HG03342 (cell line): ENCODE results near the gene DELE1.
A peak's percentile ranks its signal among the peaks of the same experiment; 100 is the strongest.

ENCODE experiments used
- ATAC-seq: cut with Tn5 transposase; IDR thresholded peaks from one replicate; pipeline ENCODE4 v1.9.1; 2021; ENCODE audit warnings: mild to moderate bottlenecking, moderate library complexity; ENCODE audit not compliant: unreplicated experiment

The DELE1 gene, protein sequence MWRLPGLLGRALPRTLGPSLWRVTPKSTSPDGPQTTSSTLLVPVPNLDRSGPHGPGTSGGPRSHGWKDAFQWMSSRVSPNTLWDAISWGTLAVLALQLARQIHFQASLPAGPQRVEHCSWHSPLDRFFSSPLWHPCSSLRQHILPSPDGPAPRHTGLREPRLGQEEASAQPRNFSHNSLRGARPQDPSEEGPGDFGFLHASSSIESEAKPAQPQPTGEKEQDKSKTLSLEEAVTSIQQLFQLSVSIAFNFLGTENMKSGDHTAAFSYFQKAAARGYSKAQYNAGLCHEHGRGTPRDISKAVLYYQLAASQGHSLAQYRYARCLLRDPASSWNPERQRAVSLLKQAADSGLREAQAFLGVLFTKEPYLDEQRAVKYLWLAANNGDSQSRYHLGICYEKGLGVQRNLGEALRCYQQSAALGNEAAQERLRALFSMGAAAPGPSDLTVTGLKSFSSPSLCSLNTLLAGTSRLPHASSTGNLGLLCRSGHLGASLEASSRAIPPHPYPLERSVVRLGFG

DNA sequence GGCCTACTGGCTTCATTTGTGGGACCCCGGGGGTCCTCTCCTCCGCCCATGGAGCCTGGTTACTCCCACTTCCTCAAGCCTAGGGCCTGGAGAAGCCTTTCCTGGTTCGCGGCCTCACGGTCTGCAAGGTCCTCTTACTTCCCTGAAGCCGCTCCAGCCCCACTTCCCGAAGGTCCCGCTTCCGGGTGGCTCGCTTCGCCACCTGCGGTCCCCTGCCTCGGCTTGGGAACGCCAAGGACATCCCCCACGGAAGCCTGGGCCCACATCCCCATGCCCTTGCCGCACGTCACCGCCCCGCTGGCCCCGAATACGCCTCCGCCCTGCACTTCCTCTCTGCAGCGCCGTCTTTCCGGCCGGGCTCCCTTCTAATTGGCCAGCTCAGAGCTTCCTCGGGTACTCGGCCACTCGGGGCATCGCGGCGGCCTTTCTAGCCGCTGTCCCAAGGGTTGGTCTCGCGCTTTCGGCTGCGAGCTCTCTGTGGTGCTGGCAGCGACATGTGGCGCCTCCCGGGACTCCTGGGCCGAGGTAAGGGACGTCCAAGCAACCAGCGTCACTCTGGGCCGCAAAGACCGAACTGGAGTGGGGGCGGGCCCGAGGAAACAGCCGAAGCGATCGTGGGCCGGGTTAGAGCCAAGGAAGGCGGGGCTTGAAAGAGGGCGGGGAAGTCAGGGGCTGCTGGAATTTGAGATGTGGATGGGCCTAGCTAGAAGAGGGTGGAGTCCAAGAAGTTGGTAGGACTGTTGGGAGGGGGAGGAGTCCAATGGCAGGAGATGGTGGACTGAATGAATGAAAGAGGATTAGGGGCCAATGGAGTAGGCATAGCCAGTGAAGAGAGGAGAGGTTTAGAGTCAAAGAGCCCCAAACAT is at the start of gene DELE1:
TSS of gene DELE1 (plus strand) at position 424 of the 866 bp plus-strand sequence. CDS start at position 495, 71 bp downstream.
- ATAC-seq: peak; percentile 96

DNA sequence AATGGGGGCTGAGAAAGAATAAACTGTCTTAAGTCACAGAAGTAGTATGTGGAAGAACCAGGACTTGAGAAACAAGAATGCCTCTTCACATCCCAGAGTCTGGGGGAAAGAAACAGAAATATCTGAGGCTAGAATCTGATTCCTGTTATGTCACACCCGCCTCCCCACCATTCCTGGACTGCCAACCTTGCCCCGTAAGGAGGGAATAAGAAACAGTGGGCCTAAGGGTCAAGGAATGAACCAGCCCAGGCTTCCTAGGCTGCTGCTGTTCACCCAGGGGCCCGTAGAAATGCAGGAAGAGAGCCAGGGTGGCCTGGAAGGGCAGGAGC is 49.8 kb upstream of the DELE1 start:
- ATAC-seq: no peak

DNA sequence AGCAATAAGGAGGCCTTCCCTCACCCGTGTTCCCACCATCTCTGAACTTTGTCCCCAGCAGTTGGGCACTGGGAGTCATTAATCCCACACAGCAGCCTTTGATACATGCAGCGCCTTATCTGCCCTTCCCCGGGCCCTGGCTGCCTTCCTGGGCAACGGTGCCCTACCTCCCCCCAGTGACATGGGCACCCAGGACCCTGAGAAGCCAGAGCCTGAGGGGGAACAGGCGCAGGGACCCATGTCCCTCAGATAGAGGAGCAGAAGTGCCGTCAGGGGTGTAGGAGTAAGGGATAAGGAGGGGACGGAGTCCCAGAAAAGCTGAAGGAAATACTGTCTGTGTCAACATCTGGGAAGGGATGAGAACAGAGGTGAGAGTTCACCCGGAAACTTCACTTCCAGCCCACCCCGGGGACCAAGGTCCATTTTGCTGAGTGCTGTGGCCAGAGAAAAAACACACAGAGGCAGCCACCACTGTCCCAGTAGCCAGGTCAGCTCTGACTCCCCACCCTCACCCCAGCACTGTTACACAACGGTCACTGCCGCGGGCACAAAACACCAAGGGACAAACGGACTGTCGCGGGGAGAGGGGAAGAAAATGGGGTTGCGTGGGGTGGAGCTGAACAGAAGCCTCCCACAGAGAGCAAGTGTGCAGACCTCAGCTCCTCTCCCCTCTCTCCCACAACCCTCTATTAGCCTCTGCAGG is 49.3 kb upstream of the DELE1 start:
- no peak for ATAC-seq

DNA sequence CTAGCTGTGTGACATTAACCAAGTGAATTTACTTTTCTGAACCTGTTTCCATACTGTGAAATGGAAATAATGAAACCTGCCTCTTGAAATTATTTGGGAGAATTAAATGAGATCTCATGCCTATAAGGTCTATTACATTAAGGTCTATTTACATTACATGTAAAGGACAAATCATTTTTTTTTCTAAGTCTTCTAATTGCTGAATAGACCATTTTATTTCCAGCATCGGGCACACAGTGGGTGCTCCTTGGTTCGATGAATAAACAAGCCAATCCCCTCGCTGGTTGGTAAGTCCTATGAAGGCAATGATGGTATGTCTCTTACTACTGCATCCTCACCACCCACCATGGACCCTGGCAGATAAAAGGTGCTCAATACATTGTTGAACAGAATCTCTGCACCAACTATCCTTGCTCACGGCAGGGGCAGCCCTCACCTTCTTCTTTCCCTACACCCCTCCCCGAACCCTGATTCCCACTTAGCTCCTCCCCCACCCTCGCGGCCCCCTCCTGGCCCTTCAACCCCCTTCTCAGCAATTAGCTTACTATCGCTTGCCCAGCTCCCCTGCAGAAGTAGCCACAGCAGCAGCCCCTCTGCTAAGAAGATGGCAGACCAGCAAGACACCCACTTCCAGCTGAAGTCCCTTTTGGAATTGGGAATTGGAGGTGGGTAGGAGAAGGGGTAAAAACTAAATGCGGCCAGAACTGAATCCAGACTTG is 48.5 kb upstream of the DELE1 start:
- ATAC-seq: no peak

DNA sequence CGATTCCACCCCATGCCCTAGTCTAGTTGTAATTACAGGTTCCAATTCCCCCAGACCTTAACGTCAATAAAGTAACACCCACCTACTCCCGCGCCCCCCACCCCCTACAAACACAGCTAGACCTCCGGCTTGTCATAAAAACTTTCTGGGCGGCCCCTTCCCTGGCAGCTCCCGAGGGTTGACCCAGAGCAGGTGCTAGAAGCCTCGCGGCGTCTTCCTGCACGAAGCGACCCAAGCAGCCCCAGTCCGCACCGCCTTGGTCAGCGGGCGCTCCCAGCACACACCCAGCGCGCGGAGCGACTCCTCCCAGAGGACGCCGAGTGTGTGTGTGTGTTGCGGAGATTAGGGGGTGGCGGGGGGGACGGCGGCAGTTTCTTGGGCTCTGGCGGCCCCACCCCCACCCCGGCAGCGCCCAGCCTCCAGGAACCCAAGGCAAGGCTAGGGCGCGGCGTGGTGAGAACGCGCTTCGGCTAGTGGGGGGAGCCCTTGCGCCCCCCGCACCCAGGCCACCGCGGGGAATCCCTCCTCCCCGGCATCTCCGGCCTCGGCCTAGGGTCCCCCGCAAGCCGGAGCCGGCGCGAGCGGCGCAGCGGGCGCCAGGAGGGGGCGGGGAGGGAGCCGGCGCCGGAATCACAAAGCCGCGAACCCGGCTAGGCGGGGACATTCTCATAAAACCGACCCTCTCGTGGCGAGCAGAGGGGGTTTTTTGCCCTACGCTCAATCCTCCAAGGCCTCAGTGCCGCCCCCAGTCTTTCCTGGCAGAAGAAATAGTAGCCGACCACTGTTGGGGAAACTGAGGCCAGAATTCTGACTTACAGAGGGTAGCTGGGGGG is 47.7 kb upstream of the DELE1 start:
- no peak for ATAC-seq

DNA sequence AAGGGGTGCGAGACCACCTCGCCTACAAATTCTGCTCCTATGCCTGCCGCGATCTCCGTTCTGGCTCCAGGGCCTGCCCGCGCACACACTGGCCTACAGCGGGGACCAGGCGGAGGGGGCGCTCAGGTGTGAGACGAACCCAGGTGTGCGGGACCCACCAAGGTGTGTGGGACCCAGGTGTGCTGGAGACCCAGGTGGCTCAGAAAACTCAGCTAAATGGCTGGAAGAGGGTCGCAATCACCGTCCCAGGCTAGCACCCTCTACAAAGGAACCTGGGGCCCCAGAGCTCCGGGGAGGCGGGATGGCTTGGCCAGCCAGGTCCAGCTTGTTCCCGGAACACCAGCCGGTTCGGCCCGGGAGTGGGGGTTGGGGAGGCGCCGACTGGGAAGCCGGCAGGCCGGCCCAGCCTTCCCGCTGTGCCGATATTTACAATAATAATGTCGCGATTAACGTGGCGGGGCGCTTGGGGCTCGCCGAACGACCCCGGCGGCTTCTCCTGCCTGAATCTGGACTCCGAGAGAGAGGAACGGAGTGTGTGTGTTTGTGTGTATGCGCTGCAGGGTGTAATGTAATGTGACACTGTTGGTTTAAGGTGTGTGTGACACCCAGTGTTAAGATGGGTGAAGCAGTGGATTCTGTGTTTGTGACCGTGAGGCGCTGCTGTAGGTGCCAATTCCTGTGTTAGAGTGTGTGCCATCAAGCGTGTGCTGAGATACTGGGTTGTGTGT is 46.9 kb upstream of the DELE1 start:
- ATAC-seq: no peak

DNA sequence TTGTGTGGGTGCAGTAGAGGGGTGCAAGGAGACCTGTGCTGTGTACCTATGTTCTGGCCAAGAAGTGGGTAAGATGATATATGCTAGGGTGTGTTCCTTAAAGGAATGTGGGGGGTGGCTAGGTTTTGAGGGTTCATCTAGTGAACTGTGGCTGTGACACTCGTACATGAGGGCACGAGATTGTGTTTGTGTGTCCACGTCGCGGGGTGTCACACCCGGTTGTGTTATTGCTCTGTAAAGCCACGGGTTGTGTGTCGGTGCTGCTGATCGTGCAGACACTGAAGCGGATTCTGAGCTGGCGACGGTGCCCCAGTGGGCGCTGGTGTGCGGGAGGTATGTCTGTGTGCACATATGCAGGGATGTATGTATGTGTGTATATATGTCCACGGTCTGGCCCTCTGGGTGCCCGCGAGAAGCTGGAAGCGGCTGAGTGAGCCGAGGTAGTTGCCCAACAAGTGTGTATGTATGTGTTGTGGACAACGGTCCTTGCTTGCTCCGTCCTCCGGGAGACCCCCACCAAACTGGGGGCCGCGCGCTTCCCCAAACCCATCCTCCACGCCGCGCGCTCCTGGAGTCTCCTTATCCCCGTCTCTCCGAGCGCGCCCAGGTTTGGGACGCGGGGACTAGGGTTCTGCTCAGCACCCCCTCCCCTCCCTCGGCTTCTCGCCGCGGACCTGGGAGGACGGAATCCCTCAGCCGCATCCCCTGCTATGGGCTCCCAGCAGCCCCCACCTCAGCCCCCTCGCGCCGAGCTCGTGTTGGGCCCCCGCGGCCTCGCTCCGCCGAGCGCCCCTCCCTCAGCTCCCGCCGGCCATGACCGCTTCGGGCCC is 46.1 kb upstream of the DELE1 start:
- no peak for ATAC-seq

DNA sequence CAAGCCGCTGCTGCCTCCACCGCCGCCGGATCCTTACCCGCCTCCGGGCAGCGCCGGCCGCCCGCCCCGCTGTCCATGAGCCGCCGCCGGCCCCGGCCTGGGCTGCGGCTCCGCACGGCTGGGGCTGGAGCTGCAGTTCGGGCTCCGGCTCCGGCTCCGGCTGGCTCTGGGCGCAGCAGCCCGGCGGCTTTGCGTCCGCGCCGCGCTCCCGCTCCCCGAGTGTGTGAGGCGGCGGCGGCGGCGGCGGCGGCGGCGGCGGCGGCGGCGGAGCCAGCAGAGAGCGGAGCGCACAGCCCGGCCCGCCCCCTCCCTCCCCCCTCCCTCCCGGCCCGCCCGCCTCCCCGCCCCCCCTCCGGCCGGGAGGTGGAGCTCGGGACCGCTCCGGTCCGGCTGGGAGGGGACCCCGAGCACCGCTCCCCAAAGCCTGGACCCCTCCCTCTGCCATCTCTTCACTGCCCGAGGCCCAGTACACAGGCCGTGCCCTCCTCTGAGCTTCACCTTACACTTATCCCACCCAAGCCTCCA is 45.4 kb upstream of the DELE1 start, which contains the start of gene PCDH1:
TSS of gene PCDH1 (minus strand) at position 225 of the 525 bp plus-strand sequence. CDS start at position 77, 148 bp downstream.
- no peak for ATAC-seq

DNA sequence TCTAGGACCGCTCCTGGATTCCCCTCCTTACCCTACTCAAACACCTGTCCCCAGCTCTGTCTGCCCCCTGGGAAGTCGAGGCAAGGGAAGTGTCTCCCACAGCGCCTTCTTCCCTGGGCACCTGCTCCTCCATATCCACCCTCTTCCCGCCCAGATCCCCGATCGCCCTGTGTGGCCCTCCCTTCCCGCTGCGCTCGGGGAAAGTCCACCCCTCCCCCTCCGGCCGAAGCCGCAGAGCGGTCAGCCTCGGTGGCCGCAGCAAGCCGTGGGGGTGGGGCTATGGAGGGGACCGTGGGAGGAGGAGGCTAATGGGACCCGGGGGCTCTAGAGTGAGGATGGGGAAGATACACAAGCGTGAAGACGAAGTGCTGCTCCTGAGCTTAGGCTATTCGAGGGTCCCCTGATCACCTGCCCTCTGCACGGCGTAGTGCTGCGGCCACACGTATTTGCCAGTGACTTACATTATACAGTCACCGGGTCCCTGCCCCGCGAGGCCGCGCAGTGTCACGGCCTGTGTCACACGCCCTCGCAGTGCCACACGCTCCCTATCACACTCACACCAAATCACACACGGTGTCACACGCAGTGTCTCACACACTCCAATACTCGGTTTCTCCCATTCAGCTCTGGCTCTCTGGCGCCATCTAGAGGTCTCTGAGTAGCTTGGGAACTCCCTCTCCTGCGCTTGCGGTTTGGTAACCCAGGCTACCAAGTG is 44.8 kb upstream of the DELE1 start:
- ATAC-seq: peak; percentile 81

DNA sequence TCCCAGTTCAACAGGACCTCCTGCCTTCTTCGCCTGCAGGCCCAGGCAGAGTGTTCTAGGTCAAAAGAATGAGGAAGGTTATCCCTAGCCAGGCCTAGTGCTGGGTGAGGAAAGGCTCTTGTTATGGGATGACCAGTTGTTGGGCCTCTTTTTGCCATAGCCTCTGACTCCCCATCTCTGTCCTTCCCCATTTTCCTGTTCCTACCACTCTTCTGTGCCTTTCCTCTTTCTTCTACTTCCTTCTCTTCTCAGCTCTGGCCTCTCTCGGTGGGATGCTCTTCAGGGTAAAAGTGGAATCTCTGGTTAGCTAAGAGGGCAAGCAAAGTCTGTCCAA is 44.3 kb upstream of the DELE1 start:
- no peak for ATAC-seq

DNA sequence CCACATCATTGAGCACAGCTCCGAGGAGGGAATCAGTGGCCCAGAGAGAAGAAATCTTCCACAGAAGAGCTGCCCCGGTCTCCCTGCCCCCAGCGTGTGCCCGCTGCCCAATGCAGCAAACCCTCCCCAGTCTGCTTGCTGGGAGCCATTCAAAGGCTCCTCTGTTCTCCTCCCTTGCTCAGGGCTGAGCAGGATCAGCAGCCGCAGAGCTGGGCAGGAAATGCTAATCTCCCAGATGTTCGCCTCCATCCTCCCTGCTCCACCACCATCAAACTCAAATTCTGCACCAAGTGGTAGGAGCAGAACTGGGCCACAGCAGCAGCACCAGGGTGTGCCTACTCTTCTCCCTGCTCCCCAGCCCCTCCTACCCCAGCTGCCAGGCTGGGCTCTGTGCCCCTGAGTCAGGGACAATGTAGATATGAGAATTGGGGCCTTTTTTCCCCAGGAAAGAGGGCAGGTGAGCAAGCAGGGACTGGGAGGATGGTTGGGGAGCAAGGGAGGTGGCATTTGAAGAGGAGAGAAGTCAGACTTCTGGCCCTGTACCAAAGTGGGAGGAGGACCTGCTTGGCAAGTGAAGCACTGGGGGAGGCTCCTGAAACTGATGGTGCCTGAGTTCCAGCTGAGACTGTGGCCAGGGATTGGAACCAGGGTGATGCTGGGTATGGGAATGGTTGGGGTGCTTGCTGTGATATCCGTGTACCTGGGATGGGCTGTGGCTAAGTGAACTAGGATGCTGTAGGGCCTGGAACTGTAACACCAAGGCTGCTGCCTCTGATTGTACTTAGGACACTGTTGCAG is 43.5 kb upstream of the DELE1 start:
- no peak for ATAC-seq

DNA sequence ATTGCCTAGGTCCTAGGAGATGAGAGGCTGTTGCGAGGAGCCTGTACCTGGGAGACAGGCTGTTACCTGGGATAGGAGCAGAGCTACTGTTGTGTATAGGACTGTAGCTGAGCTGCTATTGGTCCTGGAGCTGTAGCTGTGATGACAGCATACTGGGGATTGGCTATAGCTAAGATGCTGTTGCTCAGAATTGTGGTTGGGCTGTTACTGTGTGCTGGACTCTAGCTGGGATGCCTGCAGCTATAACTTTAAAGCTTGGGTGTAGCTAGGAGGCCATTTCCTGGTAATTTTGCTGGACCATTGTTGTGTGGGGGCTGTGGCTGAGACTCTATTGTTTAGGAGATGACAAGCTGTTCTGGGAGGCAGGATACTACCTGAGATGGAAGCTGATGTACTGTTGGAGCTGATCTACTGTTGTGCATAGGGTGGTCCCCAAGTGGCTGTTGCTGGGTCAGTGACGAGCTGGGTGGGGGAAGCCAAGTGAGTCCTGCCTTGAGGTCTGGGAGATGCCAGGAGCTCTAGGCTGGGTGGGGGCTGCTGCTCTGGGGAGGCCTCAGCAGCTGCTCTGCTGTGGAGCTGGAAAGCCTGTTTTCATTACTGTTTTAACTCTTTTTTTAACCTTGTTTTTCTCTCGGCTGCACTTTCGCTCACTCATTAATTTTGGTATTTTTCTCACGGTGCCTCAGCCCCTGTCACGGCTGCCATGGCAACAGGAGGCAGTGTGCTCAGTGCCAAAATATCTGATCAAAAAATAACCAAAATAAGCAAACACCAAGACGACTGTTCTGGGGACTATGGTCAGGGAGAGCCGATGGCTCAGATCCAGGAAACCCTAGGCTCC is 42.5 kb upstream of the DELE1 start:
- ATAC-seq: no peak

DNA sequence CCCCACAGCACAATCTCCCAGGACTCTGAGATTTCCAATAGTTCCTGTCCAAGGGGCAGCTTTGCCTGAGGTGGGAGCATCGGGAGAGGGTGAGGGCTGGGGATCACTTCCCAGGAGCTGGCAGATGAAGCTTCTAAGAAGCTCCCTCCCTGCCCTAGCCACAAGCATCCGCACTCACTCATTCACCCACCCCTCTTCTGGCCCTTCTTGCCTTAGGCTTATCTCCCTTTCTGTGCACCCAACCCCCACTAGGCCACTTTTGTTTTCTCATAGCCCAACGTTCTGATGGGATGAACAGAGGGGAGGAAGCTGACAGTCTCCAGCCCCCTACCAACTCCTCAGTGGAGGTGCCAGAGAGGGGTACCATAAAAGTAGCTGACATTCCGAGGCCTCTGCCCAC is 41.8 kb upstream of the DELE1 start:
- ATAC-seq: no peak

DNA sequence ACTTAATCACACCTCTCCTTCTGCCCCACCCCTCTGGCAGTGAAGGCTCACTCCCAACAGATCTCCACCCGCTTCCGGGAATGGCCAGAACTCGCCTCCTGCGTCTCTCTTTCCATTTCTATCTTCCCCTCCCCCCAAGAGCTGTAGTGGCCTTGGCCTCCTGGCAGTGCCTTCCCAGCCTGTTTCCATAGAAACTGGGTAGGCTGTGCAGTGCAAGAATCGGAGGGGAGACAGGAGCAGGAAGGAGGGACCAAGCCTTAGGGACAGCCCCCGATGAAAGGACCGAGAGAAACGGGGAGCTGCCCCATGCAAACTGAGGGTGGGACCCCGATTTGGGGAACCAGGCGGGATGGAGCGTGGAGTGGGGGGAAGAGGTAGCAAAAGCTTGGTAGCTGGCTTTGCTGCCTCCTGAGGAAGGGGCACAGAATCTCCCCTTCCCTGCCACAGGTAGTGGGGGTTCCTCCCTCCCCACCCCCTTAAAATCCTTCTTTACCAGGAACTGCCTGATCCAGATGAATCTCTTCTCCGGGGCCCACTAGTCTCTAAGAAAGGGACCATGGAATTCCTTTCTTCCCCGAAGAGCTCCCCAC is 41.0 kb upstream of the DELE1 start:
- no peak for ATAC-seq

DNA sequence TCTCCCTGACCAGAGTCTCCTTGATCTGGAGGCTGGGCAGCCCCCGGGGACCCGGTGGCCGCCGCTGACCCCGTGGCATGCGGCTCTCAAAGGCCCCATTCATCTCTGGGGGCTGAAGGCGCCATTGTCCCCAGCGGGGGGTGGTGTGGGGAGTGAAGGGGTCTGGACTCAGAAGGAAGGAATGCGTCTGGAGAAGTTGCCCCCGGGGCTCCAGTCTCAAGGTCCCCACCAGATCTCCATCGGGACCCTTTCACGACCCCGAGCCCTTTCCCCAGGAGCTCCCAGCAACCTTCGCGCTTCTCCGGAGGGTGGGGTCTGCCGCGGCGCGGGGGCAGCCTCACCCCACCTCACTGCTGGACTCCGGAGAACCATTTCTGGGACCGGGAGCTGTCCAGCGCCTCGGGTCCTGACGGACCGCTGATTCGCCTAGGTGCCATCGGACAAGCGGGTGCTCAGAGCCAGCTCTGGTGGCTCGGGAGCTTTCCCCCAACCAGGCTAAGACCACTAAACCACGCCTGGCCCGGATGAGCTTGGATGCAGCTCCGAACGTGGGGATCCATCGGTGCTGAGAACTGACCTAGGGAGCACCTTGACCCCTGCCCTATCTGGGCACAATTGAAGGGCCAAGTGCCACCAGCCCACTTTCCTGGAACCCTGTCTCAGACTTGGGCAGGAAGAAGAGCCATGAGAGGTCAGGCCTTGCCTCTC is 40.3 kb upstream of the DELE1 start:
- no peak for ATAC-seq
